ENCODE measurements around the gene HMGCL.
"Not testable (repeated sequence)": the region's sequence is repeated elsewhere in the genome, so short reads cannot be mapped to it uniquely, and the experiment has no call there.

The HMGCL gene

GRCh38 chr1:23802809-23803342 is 22.4 kb downstream of the HMGCL start:
- not testable (repeated sequence) for H3K9ac ChIP-seq (ENCODE audit: low read length); H3K4me3 ChIP-seq (ENCODE audit: low read length); H3K9me3 ChIP-seq (ENCODE audit: control insufficient read depth, low read length); H3K27me3 ChIP-seq (ENCODE audit: control insufficient read depth, insufficient read depth, low read length)
- Histone ChIP-seq H3K4me1 (ENCODE audit: control insufficient read depth, insufficient read depth, low read length) (peaks cover 22% of the 10 kb centered on the region), H3K36me3 (ENCODE audit: control insufficient read depth, insufficient read depth, low read length) (peaks cover 11% of the 10 kb centered on the region)

GRCh38 chr1:23801876-23802275 is 23.4 kb downstream of the HMGCL start:
- H3K27me3 ChIP-seq (ENCODE audit: control insufficient read depth, insufficient read depth, low read length), result no peaks in the 10 kb centered on the region
- H3K36me3 ChIP-seq (ENCODE audit: control insufficient read depth, insufficient read depth, low read length), result peaks cover 19% of the 10 kb centered on the region
- H3K9me3 ChIP-seq (ENCODE audit: control insufficient read depth, low read length), result no peaks in the 10 kb centered on the region
- H3K4me1 ChIP-seq (ENCODE audit: control insufficient read depth, insufficient read depth, low read length), result peaks cover 32% of the 10 kb centered on the region
- H3K4me3 ChIP-seq (ENCODE audit: low read length), result peak overlapping the region; percentile 60
- H3K9ac ChIP-seq (ENCODE audit: low read length), result peak overlapping the region; percentile 73

GRCh38 chr1:23801338-23801748 is 23.9 kb downstream of the HMGCL start:
- Histone ChIP-seq H3K27me3 (ENCODE audit: control insufficient read depth, insufficient read depth, low read length) (no peaks in the 10 kb centered on the region), H3K36me3 (ENCODE audit: control insufficient read depth, insufficient read depth, low read length) (peaks cover 20% of the 10 kb centered on the region), H3K4me3 (ENCODE audit: low read length) (peak overlapping the region; percentile 60), H3K4me1 (ENCODE audit: control insufficient read depth, insufficient read depth, low read length) (peaks cover 37% of the 10 kb centered on the region), H3K9ac (ENCODE audit: low read length) (peak overlapping the region; percentile 73), H3K9me3 (ENCODE audit: control insufficient read depth, low read length) (no peaks in the 10 kb centered on the region)

- no peaks in the 10 kb centered on the region for H3K27me3 ChIP-seq (ENCODE audit: control insufficient read depth, insufficient read depth, low read length)
- H3K36me3 ChIP-seq (ENCODE audit: control insufficient read depth, insufficient read depth, low read length), result peaks cover 20% of the 10 kb centered on the region
- no peaks in the 10 kb centered on the region for H3K9me3 ChIP-seq (ENCODE audit: control insufficient read depth, low read length)
- peaks cover 43% of the 10 kb centered on the region for H3K4me1 ChIP-seq (ENCODE audit: control insufficient read depth, insufficient read depth, low read length)
- H3K9ac ChIP-seq (ENCODE audit: low read length), result peak within 1 kb of the TSS; percentile 88
- H3K4me3 ChIP-seq (ENCODE audit: low read length), result peak within 1 kb of the TSS; percentile 60
Observed at GRCh38 chr1:23800400-23801337, 24.6 kb downstream of the HMGCL start, which contains the start of gene GALE. GALE (minus strand) TSS chr1:23800754; CDS start chr1:23799007, 1,747 bp downstream.

- peak overlapping the region; percentile 89 for H3K4me3 ChIP-seq (ENCODE audit: low read length)
- no peaks in the 10 kb centered on the region for H3K9me3 ChIP-seq (ENCODE audit: control insufficient read depth, low read length)
- H3K36me3 ChIP-seq (ENCODE audit: control insufficient read depth, insufficient read depth, low read length), result peaks cover 20% of the 10 kb centered on the region
- peak overlapping the region; percentile 88 for H3K9ac ChIP-seq (ENCODE audit: low read length)
- no peaks in the 10 kb centered on the region for H3K27me3 ChIP-seq (ENCODE audit: control insufficient read depth, insufficient read depth, low read length)
- peaks cover 45% of the 10 kb centered on the region for H3K4me1 ChIP-seq (ENCODE audit: control insufficient read depth, insufficient read depth, low read length)
Observed at GRCh38 chr1:23799570-23800399, 25.4 kb downstream of the HMGCL start.

GRCh38 chr1:23799255-23799569 is 26.0 kb downstream of the HMGCL start:
- peak overlapping the region; percentile 88 for H3K9ac ChIP-seq (ENCODE audit: low read length)

GRCh38 chr1:23798662-23799142 is 26.5 kb downstream of the HMGCL start:
- H3K36me3 ChIP-seq (ENCODE audit: control insufficient read depth, insufficient read depth, low read length), result peaks cover 23% of the 10 kb centered on the region
- H3K27me3 ChIP-seq (ENCODE audit: control insufficient read depth, insufficient read depth, low read length), result no peaks in the 10 kb centered on the region
- peak overlapping the region; percentile 89 for H3K4me3 ChIP-seq (ENCODE audit: low read length)
- H3K4me1 ChIP-seq (ENCODE audit: control insufficient read depth, insufficient read depth, low read length), result peaks cover 52% of the 10 kb centered on the region
- H3K9me3 ChIP-seq (ENCODE audit: control insufficient read depth, low read length), result no peaks in the 10 kb centered on the region
- H3K9ac ChIP-seq (ENCODE audit: low read length), result peak overlapping the region; percentile 88

More at GRCh38 chr1:23799255-23799569, 26.0 kb downstream of the HMGCL start:
- Histone ChIP-seq H3K9me3 (ENCODE audit: control insufficient read depth, low read length) (no peaks in the 10 kb centered on the region), H3K27me3 (ENCODE audit: control insufficient read depth, insufficient read depth, low read length) (no peaks in the 10 kb centered on the region), H3K4me1 (ENCODE audit: control insufficient read depth, insufficient read depth, low read length) (peaks cover 50% of the 10 kb centered on the region), H3K4me3 (ENCODE audit: low read length) (peak overlapping the region; percentile 89), H3K36me3 (ENCODE audit: control insufficient read depth, insufficient read depth, low read length) (peaks cover 24% of the 10 kb centered on the region)

GRCh38 chr1:23797478-23798448 is 27.5 kb downstream of the HMGCL start:
- Histone ChIP-seq H3K9ac (ENCODE audit: low read length) (peak overlapping the region; percentile 88), H3K9me3 (ENCODE audit: control insufficient read depth, low read length) (no peaks in the 10 kb centered on the region), H3K36me3 (ENCODE audit: control insufficient read depth, insufficient read depth, low read length) (peaks cover 21% of the 10 kb centered on the region), H3K27me3 (ENCODE audit: control insufficient read depth, insufficient read depth, low read length) (no peaks in the 10 kb centered on the region), H3K4me3 (ENCODE audit: low read length) (peak overlapping the region; percentile 15), H3K4me1 (ENCODE audit: control insufficient read depth, insufficient read depth, low read length) (peaks cover 61% of the 10 kb centered on the region)

GRCh38 chr1:23796466-23797271 is 28.6 kb downstream of the HMGCL start:
- no peaks in the 10 kb centered on the region for H3K9me3 ChIP-seq (ENCODE audit: control insufficient read depth, low read length)
- H3K4me1 ChIP-seq (ENCODE audit: control insufficient read depth, insufficient read depth, low read length), result peaks cover 65% of the 10 kb centered on the region
- H3K36me3 ChIP-seq (ENCODE audit: control insufficient read depth, insufficient read depth, low read length), result peaks cover 21% of the 10 kb centered on the region
- no peaks in the 10 kb centered on the region for H3K27me3 ChIP-seq (ENCODE audit: control insufficient read depth, insufficient read depth, low read length)
- peak overlapping the region; percentile 88 for H3K9ac ChIP-seq (ENCODE audit: low read length)
- H3K4me3 ChIP-seq (ENCODE audit: low read length), result no peak overlapping the region

GRCh38 chr1:23795676-23796465 is 29.4 kb downstream of the HMGCL start:
- H3K4me1 ChIP-seq (ENCODE audit: control insufficient read depth, insufficient read depth, low read length), result peaks cover 61% of the 10 kb centered on the region
- H3K4me3 ChIP-seq (ENCODE audit: low read length), result no peak overlapping the region
- H3K36me3 ChIP-seq (ENCODE audit: control insufficient read depth, insufficient read depth, low read length), result peaks cover 21% of the 10 kb centered on the region
- H3K9me3 ChIP-seq (ENCODE audit: control insufficient read depth, low read length), result no peaks in the 10 kb centered on the region
- H3K27me3 ChIP-seq (ENCODE audit: control insufficient read depth, insufficient read depth, low read length), result no peaks in the 10 kb centered on the region
- no peak overlapping the region for H3K9ac ChIP-seq (ENCODE audit: low read length)
